Neural cell (in vitro differentiated cells): ENCODE measurements around the gene AQP9. TPM values are rescaled to one million over a fixed set of nuclear protein-coding genes. Genes with fewer than 3 reads are reported as not detected.

ENCODE experiments used
- H2AFZ ChIP-seq: fragments of 200-600, 300-800 bp; sonication (generic), shearing (Covaris generic); 2 replicates; pipeline ENCODE4 v1.6.0; 2014; ENCODE audit warnings: low read depth, mild to moderate bottlenecking, antibody characterized with exemption, low read length, moderate library complexity
- H3F3A ChIP-seq: fragments of 200-600 bp; shearing (Covaris generic); 2 replicates; pipeline ENCODE4 v1.6.1; 2016; ENCODE audit warnings: mild to moderate bottlenecking, moderate library complexity, mixed read lengths, antibody characterized with exemption, low read length; ENCODE audit not compliant: insufficient read depth, poor library complexity, severe bottlenecking
- H3K27ac ChIP-seq: fragments of 200-600, 300-800 bp; sonication (generic), shearing (Covaris generic); 2 replicates; pipeline ENCODE4 v1.5.1; 2014; ENCODE audit warnings: mild to moderate bottlenecking, low read length, moderate library complexity
- H3K27me3 ChIP-seq: fragments of 300-800, 200-600 bp; sonication (generic), shearing (Covaris generic); 2 replicates; pipeline ENCODE4 v1.6.0; 2014; ENCODE audit warnings: mild to moderate bottlenecking, low read depth, low read length, moderate library complexity; ENCODE audit not compliant: insufficient read depth
- H3K36me3 ChIP-seq: fragments of 300-800, 200-600 bp; sonication (generic), shearing (Covaris generic); 2 replicates; pipeline ENCODE4 v1.5.1; 2014; ENCODE audit warnings: mild to moderate bottlenecking, antibody characterized with exemption, low read length, moderate library complexity; ENCODE audit not compliant: insufficient read depth
- H3K4me2 ChIP-seq: fragments of 300-800, 200-600 bp; sonication (generic), shearing (Covaris generic); 2 replicates; pipeline ENCODE4 v1.6.0; 2014; ENCODE audit warnings: mild to moderate bottlenecking, low read length
- H3K4me3 ChIP-seq: fragments of 300-800, 200-600 bp; sonication (generic), shearing (Covaris generic); 2 replicates; pipeline ENCODE4 v1.5.1; 2014; ENCODE audit warnings: mild to moderate bottlenecking, low read length, moderate library complexity
- H3K79me2 ChIP-seq: fragments of 200-600 bp; shearing (Covaris generic); replicated peaks from 2 replicates; pipeline ENCODE4 v1.6.0; 2014; ENCODE audit warnings: mild to moderate bottlenecking, low read length, moderate library complexity; ENCODE audit not compliant: insufficient read depth
- H3K9ac ChIP-seq: fragments of 300-800, 200-600 bp; sonication (generic), shearing (Covaris generic); 2 replicates; pipeline ENCODE4 v1.6.1; 2016; ENCODE audit warnings: mild to moderate bottlenecking, low read length, mixed read lengths
- H3K9me2 ChIP-seq: fragments of 200-600 bp; shearing (Covaris generic); 2 replicates; pipeline ENCODE4 v1.6.1; 2016; ENCODE audit warnings: mild to moderate bottlenecking, low read length, mixed read lengths; ENCODE audit not compliant: insufficient read depth
- H3K9me3 ChIP-seq: fragments of 200-600, 300-800 bp; sonication (generic), shearing (Covaris generic); 2 replicates; pipeline ENCODE4 v1.6.1; 2016; ENCODE audit warnings: mild to moderate bottlenecking, mixed run types, low read length, moderate library complexity, mixed read lengths
- H4K20me1 ChIP-seq: fragments of 200-600 bp; shearing (Covaris generic); 2 replicates; pipeline ENCODE4 v1.6.1; 2016; ENCODE audit warnings: mild to moderate bottlenecking, mixed run types; ENCODE audit not compliant: insufficient read depth
- CTCF ChIP-seq: fragments of 450-650 bp; IDR thresholded peaks from 2 replicates; pipeline ENCODE4 v1.5.1; 2014; ENCODE audit warnings: antibody characterized with exemption, mild to moderate bottlenecking, moderate library complexity; ENCODE audit not compliant: poor library complexity, severe bottlenecking
- EP300 ChIP-seq: fragments of 450-650 bp; conservative IDR thresholded peaks from 2 replicates; pipeline ENCODE4 v1.6.1; 2014; ENCODE audit warnings: antibody characterized with exemption, mild to moderate bottlenecking, moderate library complexity; ENCODE audit not compliant: poor library complexity, severe bottlenecking
- EZH2 ChIP-seq: fragments of 200-600, 300-800 bp; shearing (Covaris generic), sonication (generic); IDR thresholded peaks from 2 replicates; pipeline ENCODE4 v1.6.1; 2014; ENCODE audit warnings: antibody characterized with exemption, low read length, borderline replicate concordance, mild to moderate bottlenecking; ENCODE audit not compliant: insufficient read depth, poor library complexity, severe bottlenecking
- MXI1 ChIP-seq: fragments of 450-650 bp; conservative IDR thresholded peaks from 2 replicates; pipeline ENCODE4 v1.6.1; 2014; ENCODE audit warnings: antibody characterized with exemption, mild to moderate bottlenecking; ENCODE audit not compliant: poor library complexity, severe bottlenecking
- POLR2AphosphoS5 ChIP-seq: IDR thresholded peaks from 2 replicates; pipeline ENCODE4 v1.6.1; 2012
- RAD21 ChIP-seq: fragments of 450-650 bp; conservative IDR thresholded peaks from 2 replicates; pipeline ENCODE4 v1.6.1; 2014; ENCODE audit warnings: antibody characterized with exemption, mild to moderate bottlenecking, moderate library complexity
- REST ChIP-seq: IDR thresholded peaks from 2 replicates; pipeline ENCODE4 v1.6.1; 2012; ENCODE audit warnings: borderline replicate concordance
- SMC3 ChIP-seq: fragments of 450-650 bp; conservative IDR thresholded peaks from 2 replicates; pipeline ENCODE4 v1.6.1; 2014; ENCODE audit warnings: antibody characterized with exemption, mild to moderate bottlenecking, moderate library complexity; ENCODE audit not compliant: poor library complexity
- TAF1 ChIP-seq: IDR thresholded peaks from 2 replicates; pipeline ENCODE4 v1.6.1; 2012; ENCODE audit warnings: low read depth
- polyA plus RNA-seq: library from polyadenylated mRNA; depleted of rRNA; stranded (reverse); fragments of >200 nt; gene quantifications from 2 replicates; pipeline ENCODE4 v1.2.3, GENCODE V29; 2014

AQP9 gene
- polyA plus RNA-seq, 1 donor from 2014 or later, result not detected

- Histone ChIP-seq H3K4me2 (no peak overlapping the region), H3K9me2 (no peaks in the 10 kb centered on the region), H3K9me3 (no peaks in the 10 kb centered on the region), H3K79me2 (no peaks in the 10 kb centered on the region), H3K36me3 (no peaks in the 10 kb centered on the region), H2AFZ (no peak overlapping the region), H3K27ac (no peak overlapping the region), H4K20me1 (no peaks in the 10 kb centered on the region), H3F3A (no peaks in the 10 kb centered on the region), H3K9ac (no peak overlapping the region), H3K4me3 (no peak overlapping the region), H3K27me3 (no peaks in the 10 kb centered on the region)
- TF ChIP-seq SMC3, result no peak
- no peak for TF ChIP-seq CTCF
- TF ChIP-seq TAF1, result no peak
- TF ChIP-seq MXI1, result no peak
- TF ChIP-seq POLR2AphosphoS5, result no peak
- TF ChIP-seq EP300, result no peak
- TF ChIP-seq EZH2, result no peak
- TF ChIP-seq REST, result no peak
- no peak for TF ChIP-seq RAD21
Observed at GRCh38 chr15:58108117-58108516, 30.1 kb upstream of the AQP9 start.

- no peak overlapping the region for H3K9ac ChIP-seq
- no peak overlapping the region for H3K4me3 ChIP-seq
- no peaks in the 10 kb centered on the region for H3K27me3 ChIP-seq
- H4K20me1 ChIP-seq, result no peaks in the 10 kb centered on the region
- no peak overlapping the region for H2AFZ ChIP-seq
- H3K36me3 ChIP-seq, result no peaks in the 10 kb centered on the region
- TF ChIP-seq SMC3 (no peak), MXI1 (no peak), EZH2 (no peak), CTCF (no peak), TAF1 (no peak), EP300 (no peak), RAD21 (no peak), REST (no peak), POLR2AphosphoS5 (no peak)
- no peak overlapping the region for H3K27ac ChIP-seq
- H3K9me3 ChIP-seq, result no peaks in the 10 kb centered on the region
- no peaks in the 10 kb centered on the region for H3K9me2 ChIP-seq
- H3F3A ChIP-seq, result no peaks in the 10 kb centered on the region
- no peak overlapping the region for H3K4me2 ChIP-seq
- no peaks in the 10 kb centered on the region for H3K79me2 ChIP-seq
Observed at GRCh38 chr15:58109419-58109818, 28.8 kb upstream of the AQP9 start.
